Hepatocyte (in vitro differentiated cells): ENCODE results near the gene CRTAC1. TPM values are rescaled to one million over a fixed set of nuclear protein-coding genes. Genes with fewer than 3 reads are reported as not detected.
A peak's percentile ranks its signal among the peaks of the same experiment; 100 is the strongest.

Source experiments
- DNase-seq: peaks from one replicate; pipeline ENCODE4 v3.0.0-alpha.2; 2016; ENCODE audit warnings: low spot score
- H2AFZ ChIP-seq: fragments of 200-600 bp; sonication (generic); 2 replicates; pipeline ENCODE4 v1.6.0; 2016; ENCODE audit warnings: antibody characterized with exemption, mild to moderate bottlenecking
- H3K27ac ChIP-seq: fragments of 200-600 bp; sonication (generic); 2 replicates; pipeline ENCODE4 v1.5.1; 2016; ENCODE audit warnings: mild to moderate bottlenecking
- H3K27me3 ChIP-seq: fragments of 200-600 bp; sonication (generic); 2 replicates; pipeline ENCODE4 v1.6.1; 2016
- H3K36me3 ChIP-seq: fragments of 200-600 bp; sonication (generic); replicated peaks from 2 replicates; pipeline ENCODE4 v1.5.1; 2016; ENCODE audit warnings: low read depth; ENCODE audit not compliant: insufficient read depth
- H3K4me1 ChIP-seq: fragments of 200-600 bp; sonication (generic); 2 replicates; pipeline ENCODE4 v1.5.1; 2016; ENCODE audit warnings: mild to moderate bottlenecking, moderate library complexity; ENCODE audit not compliant: insufficient read depth
- H3K4me2 ChIP-seq: fragments of 200-600 bp; sonication (generic); 2 replicates; pipeline ENCODE4 v1.6.0; 2016
- H3K4me3 ChIP-seq: fragments of 200-600 bp; sonication (generic); 2 replicates; pipeline ENCODE4 v1.5.1; 2016; ENCODE audit warnings: mild to moderate bottlenecking
- H3K79me2 ChIP-seq: fragments of 200-600 bp; sonication (generic); 2 replicates; pipeline ENCODE4 v1.6.0; 2017; ENCODE audit warnings: mild to moderate bottlenecking
- H3K9me2 ChIP-seq: fragments of 200-600 bp; sonication (generic); replicated peaks from 2 replicates; pipeline ENCODE4 v1.6.0; 2017; ENCODE audit warnings: mild to moderate bottlenecking; ENCODE audit not compliant: insufficient read depth
- H3K9me3 ChIP-seq: fragments of 200-600 bp; sonication (generic); 2 replicates; pipeline ENCODE4 v1.5.1; 2016; ENCODE audit warnings: low read depth, mild to moderate bottlenecking
- H4K20me1 ChIP-seq: fragments of 200-600 bp; sonication (generic); 2 replicates; pipeline ENCODE4 v1.6.0; 2016; ENCODE audit warnings: mild to moderate bottlenecking; ENCODE audit not compliant: insufficient read depth, poor library complexity, severe bottlenecking
- EZH2 ChIP-seq: fragments of 200-600 bp; sonication (generic); IDR thresholded peaks from 2 replicates; pipeline ENCODE4 v1.6.1; 2016; ENCODE audit warnings: antibody characterized with exemption, mild to moderate bottlenecking, borderline replicate concordance
- EZH2phosphoT487 ChIP-seq: fragments of 200-600 bp; sonication (generic); IDR thresholded peaks from one replicate; pipeline ENCODE4 v1.6.1; 2018; ENCODE audit warnings: antibody characterized with exemption, mild to moderate bottlenecking, low read depth, moderate library complexity; ENCODE audit not compliant: unreplicated experiment, severe bottlenecking
- WGBS: methylation state at CpG from one replicate; pipeline ENCODE4 v1.1.6; 2016; ENCODE audit warnings: low lambda C conversion rate; ENCODE audit errors: missing lambda C conversion rate; 5-methylcytosine and 5-hydroxymethylcytosine counted together
- polyA plus RNA-seq: library from polyadenylated mRNA; unstranded; fragments of >200 nt; fragmentation: Nextera tagmentation; extraction: Ambion mirVana; gene quantifications from 2 replicates; pipeline ENCODE4 v1.2.1, GENCODE V29; 2016
- total RNA-seq: library from RNA; depleted of rRNA; stranded (reverse); fragments of >200 nt; gene quantifications from 2 replicates; pipeline ENCODE4 v1.2.3, GENCODE V29; 2014
- TF ChIP-seq, protein P1 (sequence below): fragments of 200-600 bp; sonication (generic); IDR thresholded peaks from 2 replicates; pipeline ENCODE4 v1.5.1; 2016; ENCODE audit warnings: antibody characterized with exemption, mild to moderate bottlenecking; ENCODE audit not compliant: poor library complexity

The CRTAC1 gene
- total and polyA plus RNA-seq, 2 experiments from 2014 or later: 0.47 to 0.76 TPM

- Histone ChIP-seq H3K9me3 (no peaks in the 10 kb centered on the region), H3K27ac (no peak overlapping the region), H3K4me1 (no peaks in the 10 kb centered on the region), H2AFZ (no peak overlapping the region), H3K79me2 (no peaks in the 10 kb centered on the region), H3K9me2 (no peaks in the 10 kb centered on the region), H3K27me3 (peaks cover 7% of the 10 kb centered on the region), H4K20me1 (no peaks in the 10 kb centered on the region), H3K4me3 (no peak overlapping the region), H3K4me2 (no peak overlapping the region), H3K36me3 (no peaks in the 10 kb centered on the region)
- no peak for DNase-seq
- WGBS: 71% methylated on average over 9 of the region's 9 CpGs
- no peak for TF ChIP-seq EZH2phosphoT487
- TF ChIP-seq, protein P1, sequence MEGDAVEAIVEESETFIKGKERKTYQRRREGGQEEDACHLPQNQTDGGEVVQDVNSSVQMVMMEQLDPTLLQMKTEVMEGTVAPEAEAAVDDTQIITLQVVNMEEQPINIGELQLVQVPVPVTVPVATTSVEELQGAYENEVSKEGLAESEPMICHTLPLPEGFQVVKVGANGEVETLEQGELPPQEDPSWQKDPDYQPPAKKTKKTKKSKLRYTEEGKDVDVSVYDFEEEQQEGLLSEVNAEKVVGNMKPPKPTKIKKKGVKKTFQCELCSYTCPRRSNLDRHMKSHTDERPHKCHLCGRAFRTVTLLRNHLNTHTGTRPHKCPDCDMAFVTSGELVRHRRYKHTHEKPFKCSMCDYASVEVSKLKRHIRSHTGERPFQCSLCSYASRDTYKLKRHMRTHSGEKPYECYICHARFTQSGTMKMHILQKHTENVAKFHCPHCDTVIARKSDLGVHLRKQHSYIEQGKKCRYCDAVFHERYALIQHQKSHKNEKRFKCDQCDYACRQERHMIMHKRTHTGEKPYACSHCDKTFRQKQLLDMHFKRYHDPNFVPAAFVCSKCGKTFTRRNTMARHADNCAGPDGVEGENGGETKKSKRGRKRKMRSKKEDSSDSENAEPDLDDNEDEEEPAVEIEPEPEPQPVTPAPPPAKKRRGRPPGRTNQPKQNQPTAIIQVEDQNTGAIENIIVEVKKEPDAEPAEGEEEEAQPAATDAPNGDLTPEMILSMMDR: peak; percentile 3
These were observed 127.0 kb downstream of the CRTAC1 start for GRCh38 chr10:97903128-97904017.

GRCh38 chr10:97901381-97901780, 129.0 kb downstream of the CRTAC1 start:
- Histone ChIP-seq H3K4me1 (no peaks in the 10 kb centered on the region), H3K27me3 (peaks cover 1% of the 10 kb centered on the region), H3K36me3 (no peaks in the 10 kb centered on the region), H3K27ac (no peak overlapping the region), H3K4me2 (no peak overlapping the region), H3K79me2 (no peaks in the 10 kb centered on the region), H3K9me2 (no peaks in the 10 kb centered on the region), H4K20me1 (no peaks in the 10 kb centered on the region), H3K4me3 (no peak overlapping the region), H2AFZ (no peak overlapping the region), H3K9me3 (no peaks in the 10 kb centered on the region)
- TF ChIP-seq EZH2 (no peak), EZH2phosphoT487 (no peak)
- TF ChIP-seq, protein P1: no peak
- no peak for DNase-seq
- 95% methylated on average over 12 of the region's 12 CpGs for WGBS

DNA sequence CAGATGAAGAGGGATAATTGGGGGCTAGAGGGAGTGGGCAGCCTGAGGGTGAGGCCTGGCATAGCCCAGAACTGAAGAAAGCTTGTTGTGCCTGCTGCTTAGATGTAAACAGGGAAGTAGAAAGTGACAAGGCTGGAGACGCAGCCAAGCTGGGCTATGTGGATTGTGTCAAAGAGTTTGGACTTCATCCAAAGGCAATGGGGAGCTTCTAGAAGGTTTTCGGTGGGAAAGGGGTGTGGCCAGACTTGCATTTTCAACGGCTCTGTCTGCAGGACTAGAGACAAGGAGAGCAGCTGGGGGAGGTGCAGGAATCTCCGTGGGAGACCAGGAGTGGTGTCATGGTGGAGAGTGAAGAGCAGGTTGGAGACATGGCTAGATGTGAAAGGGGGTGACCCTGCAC, 132.0 kb downstream of the CRTAC1 start:
- no peaks in the 10 kb centered on the region for H3K9me2 ChIP-seq
- TF ChIP-seq EZH2phosphoT487 (no peak), EZH2 (no peak)
- TF ChIP-seq, protein P1: no peak
- no peak overlapping the region for H3K4me3 ChIP-seq
- no peak overlapping the region for H3K4me2 ChIP-seq
- no peaks in the 10 kb centered on the region for H3K9me3 ChIP-seq
- H3K27ac ChIP-seq: no peak overlapping the region
- H3K27me3 ChIP-seq: no peaks in the 10 kb centered on the region
- no peaks in the 10 kb centered on the region for H3K36me3 ChIP-seq
- H3K4me1 ChIP-seq: no peaks in the 10 kb centered on the region
- no peaks in the 10 kb centered on the region for H3K79me2 ChIP-seq
- no peaks in the 10 kb centered on the region for H4K20me1 ChIP-seq
- DNase-seq: peak; percentile 20
- H2AFZ ChIP-seq: no peak overlapping the region
- 21% methylated on average over 4 of the region's 4 CpGs for WGBS
